ENCODE results near the gene CRACDL.

GRCh38 chr2:98750593-98751282 is 185.3 kb downstream of the CRACDL start:
- TF ChIP-seq CTCF (optimal IDR thresholded peaks at IDR 0.05 in 1 of 3, IDR thresholded peaks at IDR 0.05 in 1 of 3, conservative IDR thresholded peaks at IDR 0.05 in 1 of 3; ENCODE audit: extremely low read depth in 1 of 3, insufficient read depth in 2 of 3, low read length in 3 of 3) (no peak), EZH2 (IDR thresholded peaks at IDR 0.05; ENCODE audit: low read length) (no peak)

All from keratinocyte (primary cell).